GM18505 (cell line): ENCODE data around the gene P2RY10.

Experiments
- ATAC-seq: cut with Tn5 transposase; IDR thresholded peaks from one replicate; pipeline ENCODE4 v1.9.1; 2021; ENCODE audit not compliant: unreplicated experiment
- POLR2A ChIP-seq: IDR thresholded peaks from 4 replicates; pipeline ENCODE4 v1.6.1; 2011; ENCODE audit warnings: borderline replicate concordance; ENCODE audit not compliant: insufficient read depth, insufficient read length; ENCODE audit errors: extremely low read depth

The P2RY10 gene, protein sequence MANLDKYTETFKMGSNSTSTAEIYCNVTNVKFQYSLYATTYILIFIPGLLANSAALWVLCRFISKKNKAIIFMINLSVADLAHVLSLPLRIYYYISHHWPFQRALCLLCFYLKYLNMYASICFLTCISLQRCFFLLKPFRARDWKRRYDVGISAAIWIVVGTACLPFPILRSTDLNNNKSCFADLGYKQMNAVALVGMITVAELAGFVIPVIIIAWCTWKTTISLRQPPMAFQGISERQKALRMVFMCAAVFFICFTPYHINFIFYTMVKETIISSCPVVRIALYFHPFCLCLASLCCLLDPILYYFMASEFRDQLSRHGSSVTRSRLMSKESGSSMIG

DNA sequence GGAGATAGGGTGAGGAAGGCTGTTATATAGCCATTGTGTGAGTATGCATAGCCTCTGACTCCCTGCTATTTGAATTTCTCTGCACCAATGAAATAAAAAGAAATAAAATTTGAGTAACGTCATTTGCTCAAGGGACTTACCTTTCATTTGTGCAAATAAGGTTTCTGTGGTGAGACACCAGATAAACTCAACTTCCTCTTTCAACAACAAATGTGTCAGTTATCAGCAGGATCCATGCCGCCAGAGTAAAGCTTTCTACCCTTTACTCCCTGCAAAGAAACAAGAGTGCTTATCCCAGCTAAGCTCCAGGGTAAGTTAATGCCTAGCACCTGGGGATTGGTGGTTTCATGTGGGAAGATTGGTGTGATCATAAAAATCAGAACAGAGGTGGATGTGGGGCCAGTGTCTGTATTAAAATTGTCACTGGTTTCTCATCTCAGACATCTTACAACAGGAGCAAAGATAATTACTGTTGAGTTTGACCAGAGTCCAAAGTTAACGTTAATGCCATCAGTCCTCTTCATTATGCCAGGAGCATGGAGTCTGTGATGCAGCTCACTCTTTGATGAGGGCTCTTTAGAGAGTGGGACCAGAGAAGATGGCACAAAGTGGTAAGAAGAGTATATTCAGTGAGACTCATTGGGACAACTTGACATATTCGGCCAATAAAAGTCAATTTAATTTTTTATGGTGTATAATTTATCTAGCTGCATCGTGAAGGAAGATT lies at the start of gene P2RY10:
Gene P2RY10, plus strand, starts transcription at position 206 of the 727 bp plus-strand sequence. CDS start 15,130 bp downstream, outside the sequence.
- TF ChIP-seq POLR2A: peak; percentile 57
- peak; percentile 68 for ATAC-seq

DNA sequence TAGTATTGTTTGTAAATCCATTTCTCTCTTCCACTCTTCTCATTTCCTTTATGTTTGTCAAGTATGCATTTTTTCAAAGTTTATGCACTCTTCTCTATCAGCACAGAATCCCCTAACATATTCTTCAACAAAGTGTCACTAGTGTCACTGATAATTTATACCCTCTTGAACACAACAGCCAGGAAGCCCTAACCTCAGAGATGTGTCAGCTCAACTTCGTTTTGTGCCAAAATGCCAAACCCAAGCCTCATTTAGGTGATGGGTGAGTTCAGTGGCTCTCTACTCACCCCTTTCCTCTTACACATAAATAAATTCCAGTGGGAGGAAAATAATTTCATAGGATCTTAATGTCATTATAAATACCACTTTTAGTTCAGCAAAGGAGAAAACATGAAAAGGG lies 22.4 kb upstream of the P2RY10 start:
- no peak for ATAC-seq
- no peak for TF ChIP-seq POLR2A

DNA sequence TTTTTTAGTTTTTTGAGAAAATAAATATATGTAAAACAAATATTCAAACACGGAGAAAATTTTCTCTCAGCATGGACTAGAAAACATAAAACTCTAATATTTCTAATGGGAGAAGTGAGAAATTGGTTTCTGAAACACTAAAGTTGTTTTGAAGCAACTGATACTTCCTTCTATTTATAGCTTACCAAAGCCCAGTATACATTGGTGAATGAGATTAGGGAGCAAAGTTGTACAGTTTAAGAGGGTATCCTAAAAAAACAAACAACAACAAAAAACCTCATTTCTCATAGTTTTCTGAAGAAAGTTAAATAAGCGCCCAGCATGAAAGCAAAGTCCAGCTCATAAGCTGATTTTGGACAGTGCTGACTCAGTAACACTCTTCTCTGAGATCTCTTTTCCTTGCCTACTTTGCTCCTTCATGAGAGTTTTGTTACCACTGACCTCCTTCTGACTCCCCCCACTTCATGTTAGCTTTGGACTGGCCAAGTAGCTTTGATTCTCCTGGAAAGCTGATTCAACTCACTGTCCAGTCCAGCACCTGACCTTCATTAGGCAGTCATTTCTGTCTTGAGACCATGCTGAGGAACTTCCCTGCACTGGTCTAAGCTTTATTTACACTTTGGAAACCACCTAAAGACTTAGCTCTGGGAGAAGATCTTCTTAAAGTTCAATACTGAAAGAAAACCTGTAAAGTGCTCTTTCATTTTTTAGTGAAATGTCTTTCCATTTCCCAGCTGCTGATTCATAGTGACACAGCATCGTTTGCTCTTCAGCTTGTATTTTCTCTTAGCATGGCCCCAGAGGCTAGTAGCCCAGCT lies 21.8 kb upstream of the P2RY10 start:
- TF ChIP-seq POLR2A: no peak
- ATAC-seq: peak; percentile 80

DNA sequence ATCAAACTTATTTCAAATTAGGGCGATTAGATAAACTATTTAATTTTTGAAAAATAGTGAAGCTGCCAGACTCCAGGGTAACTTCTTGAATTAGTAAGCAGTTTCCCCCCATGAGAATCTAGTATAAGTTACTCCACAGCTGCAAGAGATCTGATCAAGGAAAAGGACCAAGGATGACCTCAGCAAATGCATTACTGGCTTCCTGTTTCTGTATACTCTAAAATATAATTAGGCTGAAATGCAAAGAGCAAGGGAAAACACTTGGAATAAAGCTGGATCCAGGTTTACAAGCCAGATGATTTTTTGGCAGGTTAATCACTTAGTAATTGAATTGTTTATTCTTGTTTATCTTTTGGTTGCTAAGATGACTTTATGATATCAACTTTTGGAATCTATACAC lies 13.4 kb upstream of the P2RY10 start:
- no peak for ATAC-seq

DNA sequence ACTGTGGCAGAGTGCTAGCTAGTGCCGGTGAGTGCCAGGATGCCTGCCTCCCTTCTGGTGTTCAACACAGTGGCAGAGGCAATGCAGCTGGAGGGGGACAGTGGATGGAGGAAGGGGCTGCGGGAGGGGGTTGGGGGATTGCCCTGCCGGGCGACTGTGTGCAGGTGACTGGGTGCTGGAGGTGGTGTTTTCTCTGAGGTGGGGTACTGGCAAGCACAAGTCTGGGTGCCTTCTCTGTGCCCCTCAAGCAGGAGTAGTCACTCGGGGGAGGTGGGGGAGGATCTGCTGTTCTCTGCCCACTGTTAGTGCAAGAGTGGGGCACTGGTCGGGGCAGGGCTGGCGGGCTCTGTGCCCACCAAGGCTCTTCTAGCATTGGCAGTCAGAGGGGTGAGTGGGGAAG lies 10.3 kb upstream of the P2RY10 start:
- TF ChIP-seq POLR2A: no peak
- ATAC-seq: no peak

More for the DNA sequence above, 13.4 kb upstream of the P2RY10 start:
- TF ChIP-seq POLR2A: no peak

DNA sequence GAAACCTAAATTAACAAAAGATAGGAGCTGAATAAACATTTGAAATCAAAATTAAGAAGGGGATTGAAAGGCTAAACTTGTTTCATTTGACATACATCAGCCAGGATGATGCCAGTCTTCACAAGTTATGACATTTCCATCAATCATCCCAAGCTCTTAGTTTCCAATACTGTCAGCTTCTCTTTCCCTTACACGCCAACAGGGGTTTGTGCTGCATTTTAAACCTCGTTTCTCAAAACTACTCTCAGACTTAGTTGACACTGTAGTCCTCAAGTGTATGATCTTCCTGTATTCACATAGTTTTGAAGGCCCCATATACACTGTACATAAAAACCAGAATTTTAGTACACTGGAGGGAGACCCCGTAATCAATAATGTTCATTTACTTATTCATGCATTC lies 840 bp upstream of the P2RY10 start:
- no peak for TF ChIP-seq POLR2A
- ATAC-seq: no peak

DNA sequence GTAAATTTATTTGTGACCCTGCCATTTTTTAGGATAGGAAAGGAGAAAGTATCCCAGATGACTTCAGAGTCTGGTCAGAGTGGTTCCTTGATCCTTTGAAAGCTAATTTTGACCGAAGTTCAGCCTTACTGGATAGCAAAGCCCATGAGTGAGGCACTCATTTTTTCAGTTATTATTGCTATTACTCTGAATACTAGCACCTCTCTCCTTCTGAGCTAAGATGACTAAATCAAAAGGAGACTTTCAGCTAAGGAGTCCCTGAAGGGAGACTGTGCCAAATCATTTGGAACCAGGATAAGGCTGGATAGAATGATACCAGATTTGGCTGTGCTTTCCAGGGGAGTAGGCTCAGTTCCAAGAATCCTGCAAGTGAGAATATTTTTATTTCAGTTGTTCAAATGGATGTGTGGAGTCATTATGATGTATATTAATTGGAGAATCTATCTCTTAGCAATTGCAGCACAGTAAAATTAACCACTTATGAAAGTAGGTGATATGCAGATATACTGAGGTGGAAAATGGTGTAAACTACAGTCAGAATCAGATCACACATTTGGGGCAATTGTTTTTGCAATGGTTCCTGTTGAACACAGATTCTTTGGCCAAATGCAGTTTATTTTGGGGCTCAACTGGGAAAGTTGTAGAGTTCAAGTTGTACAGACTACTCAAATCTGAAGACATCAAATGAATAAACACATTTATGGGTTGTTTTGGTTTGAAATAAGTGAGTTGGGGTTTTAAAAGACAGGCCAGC lies 1.2 kb downstream of the P2RY10 start:
- ATAC-seq: no peak
- TF ChIP-seq POLR2A: no peak

DNA sequence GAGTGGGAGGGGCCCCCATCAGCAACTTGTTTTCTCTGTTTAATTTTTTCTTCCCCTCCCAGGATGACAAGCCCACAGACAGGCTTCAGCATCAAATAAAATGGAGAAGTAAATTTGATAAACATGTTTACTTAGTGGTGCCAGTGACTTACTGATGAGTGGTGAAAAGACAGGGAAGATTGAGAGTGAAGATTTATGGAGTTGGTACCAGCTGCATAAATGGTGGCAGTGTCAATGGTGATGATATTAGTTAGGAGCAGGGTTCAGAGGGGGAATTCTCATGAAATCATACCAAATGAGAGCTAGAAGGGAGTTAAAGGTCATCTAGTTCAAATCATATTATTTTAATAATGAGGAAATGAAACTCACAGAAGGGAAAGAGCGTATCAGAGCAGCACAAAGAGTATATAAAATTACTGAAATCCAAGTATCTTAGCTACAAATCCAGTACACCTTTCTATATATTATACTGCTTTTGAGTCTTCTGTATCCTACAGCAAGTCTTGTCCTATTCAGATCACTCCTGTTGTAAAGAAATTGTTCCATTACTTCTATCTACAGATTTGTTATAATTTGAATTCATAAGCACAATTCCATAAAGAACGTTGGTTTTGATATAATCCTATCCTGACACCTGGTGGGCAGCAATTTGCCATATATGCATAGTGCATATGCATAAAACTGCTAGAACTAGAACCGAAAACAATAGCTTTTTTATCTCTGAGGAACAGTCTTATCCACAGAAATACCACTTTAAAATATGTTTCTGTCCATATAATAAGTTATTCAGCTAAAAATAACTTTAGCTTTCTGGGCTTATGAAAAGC lies 5.0 kb downstream of the P2RY10 start:
- no peak for ATAC-seq
- no peak for TF ChIP-seq POLR2A

DNA sequence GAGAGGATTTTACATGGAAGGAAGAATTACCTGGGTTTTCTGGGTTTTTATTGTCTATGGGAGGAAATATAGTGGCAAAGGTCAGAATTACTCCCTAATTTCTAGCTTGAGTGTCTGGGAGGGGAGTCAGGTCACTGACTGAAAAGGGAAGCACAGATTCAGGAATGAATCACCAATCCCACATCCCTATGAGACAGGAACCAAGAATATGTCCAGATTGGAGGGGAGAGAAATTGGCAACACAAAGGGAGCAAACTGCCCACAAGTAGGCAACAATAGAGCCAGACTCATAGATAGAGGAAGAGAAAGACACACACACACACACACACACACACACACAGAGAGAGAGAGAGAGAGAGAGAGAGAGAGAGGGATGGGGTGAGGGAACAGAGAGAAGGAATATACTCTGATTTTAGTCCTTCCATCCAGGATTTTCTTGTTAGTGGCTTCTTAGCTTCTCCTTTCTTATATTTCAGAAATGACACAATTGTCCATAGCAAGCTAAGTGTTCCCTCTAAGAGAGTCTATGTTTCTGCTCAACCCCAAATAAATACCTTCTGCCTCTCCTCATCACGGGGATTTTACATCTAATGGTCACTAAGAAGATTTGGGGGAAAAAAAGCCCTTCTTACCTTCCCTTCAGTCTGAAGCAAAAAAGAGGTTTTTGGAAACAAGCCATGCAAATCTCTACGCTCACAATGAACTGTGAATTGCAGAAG lies 12.0 kb downstream of the P2RY10 start:
- no peak for TF ChIP-seq POLR2A
- ATAC-seq: peak; percentile 5

DNA sequence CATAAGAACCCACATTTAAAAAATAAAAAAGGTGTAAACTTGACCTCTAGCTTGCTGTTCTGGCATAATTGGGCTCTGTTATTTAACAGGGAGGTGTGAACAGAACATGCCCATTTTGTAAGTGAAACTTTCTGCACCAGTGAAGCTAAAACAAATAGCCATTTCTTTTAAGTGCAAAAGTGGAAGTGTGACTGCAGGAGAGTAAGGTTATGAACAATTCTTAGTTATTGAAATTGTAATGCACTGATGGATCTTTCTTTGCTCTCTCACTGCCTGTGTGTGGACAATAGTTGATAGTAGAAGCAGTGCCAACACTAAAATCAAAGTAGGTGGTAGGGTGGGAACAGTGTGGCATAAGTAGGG lies 12.6 kb downstream of the P2RY10 start:
- ATAC-seq: peak; percentile 90
- no peak for TF ChIP-seq POLR2A

DNA sequence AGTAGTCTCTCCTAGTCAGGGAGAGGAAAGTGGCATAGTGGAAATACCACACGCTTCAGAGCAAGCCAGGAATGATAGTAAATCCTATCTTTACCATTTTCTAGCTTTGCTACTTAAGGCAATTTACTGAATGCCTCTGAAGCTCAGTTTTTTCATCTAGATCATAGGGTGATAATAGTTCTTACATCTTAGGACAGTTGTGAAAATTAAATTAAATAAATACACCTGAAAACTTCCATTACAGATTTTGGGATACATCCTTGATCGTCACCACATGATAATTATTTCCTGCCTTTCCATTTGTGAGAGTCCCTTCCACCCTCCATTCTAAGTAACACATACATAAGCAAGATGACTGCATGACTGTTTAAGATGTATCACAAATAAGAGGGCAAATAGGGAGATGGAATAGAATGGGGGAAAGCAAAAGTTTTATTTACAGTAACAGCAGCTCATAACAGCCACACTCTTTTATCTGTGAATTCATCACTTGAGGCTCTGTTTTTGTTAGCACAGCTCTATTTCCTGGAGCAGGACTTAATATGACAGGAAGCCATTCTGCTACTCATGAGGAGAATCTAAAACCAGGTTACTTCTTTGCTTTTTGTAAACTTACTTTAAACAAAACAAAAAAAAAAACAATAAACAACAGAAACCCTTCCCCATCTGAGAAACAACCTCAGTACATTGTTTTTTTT lies 13.4 kb downstream of the P2RY10 start:
- TF ChIP-seq POLR2A: no peak
- no peak for ATAC-seq
